GM12801 (cell line): ENCODE data around the gene HORMAD2.

Source experiments
- CTCF ChIP-seq: IDR thresholded peaks from one replicate; pipeline ENCODE4 v1.5.1; 2011; ENCODE audit warnings: control low read depth; ENCODE audit not compliant: insufficient read length; ENCODE audit errors: extremely low read depth

Gene HORMAD2

GRCh38 chr22:30040499-30041260, 39.6 kb upstream of the HORMAD2 start:
- TF ChIP-seq CTCF: no peak

DNA sequence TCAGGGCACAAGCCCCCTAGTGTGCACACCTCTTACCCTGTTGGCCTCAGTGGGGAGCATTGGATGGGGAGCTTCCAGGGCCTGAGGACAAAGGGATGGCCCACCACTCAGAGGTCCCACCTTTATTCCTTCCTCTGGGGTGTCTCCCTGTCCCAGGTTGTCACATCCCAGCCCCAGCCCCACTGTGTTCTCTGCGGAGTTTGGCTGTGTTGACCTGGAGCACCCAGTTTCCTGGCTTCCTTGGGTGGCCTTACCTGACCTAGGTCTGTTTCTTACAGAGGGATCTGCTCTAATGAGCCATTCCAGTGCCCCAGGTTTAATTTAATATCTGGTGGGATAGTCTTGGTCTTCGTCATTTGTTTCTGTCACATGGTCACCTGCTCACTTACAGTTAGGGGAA, 38.8 kb upstream of the HORMAD2 start:
- no peak for TF ChIP-seq CTCF

- no peak for TF ChIP-seq CTCF
Observed at GRCh38 chr22:30041881-30042280, 38.4 kb upstream of the HORMAD2 start.

GRCh38 chr22:30043161-30043560, 37.1 kb upstream of the HORMAD2 start:
- no peak for TF ChIP-seq CTCF

- TF ChIP-seq CTCF: no peak
Observed at GRCh38 chr22:30044369-30044768, 35.9 kb upstream of the HORMAD2 start.

DNA sequence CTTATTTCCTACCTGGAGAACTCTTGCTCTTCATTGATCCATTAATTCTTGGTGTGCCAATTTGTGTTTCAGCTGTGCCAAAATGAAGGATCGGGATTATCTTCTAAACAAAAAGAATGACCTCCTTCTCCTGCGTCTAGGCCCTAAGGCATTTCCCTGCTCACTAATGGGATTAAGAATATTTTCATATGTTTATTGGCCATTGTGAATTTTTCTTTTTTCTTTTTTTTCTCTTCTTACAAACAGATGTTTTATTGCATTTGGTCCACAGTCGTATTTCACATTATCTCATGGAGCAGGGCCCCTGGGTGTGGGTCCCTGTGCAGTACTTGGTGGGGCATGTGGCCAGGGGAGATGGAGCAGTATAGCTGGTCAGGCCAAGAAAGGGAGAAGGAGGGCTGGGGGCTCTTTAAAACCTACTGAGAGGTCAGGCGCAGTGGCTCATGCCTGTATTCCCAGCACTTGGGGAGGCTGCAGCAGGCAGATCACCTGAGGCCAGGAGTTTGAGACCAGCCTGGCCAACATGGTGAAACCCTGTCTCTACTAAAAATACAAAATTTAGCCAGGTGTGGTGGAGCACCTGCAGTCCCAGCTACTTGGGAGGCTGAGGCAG, 35.3 kb upstream of the HORMAD2 start:
- TF ChIP-seq CTCF: no peak

DNA sequence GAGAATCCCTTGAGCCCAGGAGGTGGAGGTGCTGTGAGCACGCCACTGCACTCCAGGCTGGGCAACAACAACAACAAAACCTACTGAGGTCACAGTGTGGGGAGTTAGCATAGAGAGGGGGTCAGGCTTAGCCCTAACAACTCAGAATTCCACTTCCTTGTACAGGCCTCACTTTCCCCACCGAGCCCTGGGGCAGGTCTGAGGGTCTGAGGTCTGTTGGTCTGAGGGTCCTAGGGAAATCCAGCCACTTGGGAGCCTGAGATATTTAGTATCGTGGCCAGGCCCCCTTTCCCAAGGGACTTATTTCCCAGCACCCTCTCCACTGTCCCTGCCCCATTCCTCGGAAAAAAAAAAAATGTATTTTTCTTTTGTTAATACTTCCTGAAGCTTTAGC, 34.8 kb upstream of the HORMAD2 start:
- TF ChIP-seq CTCF: no peak
